ENCODE measurements around the gene SLC6A14.

Gene SLC6A14, protein sequence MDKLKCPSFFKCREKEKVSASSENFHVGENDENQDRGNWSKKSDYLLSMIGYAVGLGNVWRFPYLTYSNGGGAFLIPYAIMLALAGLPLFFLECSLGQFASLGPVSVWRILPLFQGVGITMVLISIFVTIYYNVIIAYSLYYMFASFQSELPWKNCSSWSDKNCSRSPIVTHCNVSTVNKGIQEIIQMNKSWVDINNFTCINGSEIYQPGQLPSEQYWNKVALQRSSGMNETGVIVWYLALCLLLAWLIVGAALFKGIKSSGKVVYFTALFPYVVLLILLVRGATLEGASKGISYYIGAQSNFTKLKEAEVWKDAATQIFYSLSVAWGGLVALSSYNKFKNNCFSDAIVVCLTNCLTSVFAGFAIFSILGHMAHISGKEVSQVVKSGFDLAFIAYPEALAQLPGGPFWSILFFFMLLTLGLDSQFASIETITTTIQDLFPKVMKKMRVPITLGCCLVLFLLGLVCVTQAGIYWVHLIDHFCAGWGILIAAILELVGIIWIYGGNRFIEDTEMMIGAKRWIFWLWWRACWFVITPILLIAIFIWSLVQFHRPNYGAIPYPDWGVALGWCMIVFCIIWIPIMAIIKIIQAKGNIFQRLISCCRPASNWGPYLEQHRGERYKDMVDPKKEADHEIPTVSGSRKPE

DNA sequence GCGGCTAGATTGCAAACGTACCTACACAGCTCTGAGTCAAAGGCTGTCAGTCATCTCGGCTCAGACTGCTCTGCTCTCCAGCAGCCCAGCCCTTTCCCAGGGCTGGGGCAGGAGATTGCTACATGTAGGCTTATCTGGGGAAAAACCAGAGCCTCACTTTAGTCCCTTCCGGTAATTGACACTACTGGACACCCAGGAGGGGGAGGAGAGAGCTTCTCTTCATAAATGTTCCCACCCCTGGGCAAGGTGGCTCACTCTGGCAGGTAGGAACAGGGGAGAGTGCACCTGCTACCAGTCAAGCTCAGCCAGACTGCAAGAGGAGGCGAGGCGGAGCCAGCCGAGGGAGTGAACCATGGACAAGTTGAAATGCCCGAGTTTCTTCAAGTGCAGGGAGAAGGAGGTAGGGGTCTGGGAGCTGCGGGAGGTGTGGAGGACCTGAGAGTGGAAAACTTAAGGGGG, at the start of gene SLC6A14:
SLC6A14 (plus strand) TSS at position 249 of the 459 bp plus-strand sequence; CDS start at position 353, 104 bp downstream.
- no peak for DNase-seq

DNA sequence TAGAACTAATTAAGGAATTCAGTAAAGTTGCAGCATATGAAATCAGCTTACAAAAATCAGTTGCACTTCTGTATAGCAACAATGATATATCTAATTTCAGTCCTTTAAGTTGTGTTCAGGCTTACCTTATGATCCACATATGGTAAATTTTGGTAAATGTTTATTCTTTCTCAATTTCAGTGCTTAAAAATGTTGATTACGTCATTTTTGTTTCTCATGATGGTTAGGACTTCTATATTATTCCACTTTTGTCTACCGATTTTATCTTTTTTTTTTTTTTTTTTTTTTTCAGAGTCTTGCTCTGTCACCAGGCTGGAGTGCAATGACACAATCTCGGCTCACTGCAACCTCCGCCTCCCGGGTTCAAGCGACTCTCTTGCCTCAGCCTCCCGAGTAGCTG, 40.7 kb upstream of the SLC6A14 start:
- DNase-seq = no peak

DNA sequence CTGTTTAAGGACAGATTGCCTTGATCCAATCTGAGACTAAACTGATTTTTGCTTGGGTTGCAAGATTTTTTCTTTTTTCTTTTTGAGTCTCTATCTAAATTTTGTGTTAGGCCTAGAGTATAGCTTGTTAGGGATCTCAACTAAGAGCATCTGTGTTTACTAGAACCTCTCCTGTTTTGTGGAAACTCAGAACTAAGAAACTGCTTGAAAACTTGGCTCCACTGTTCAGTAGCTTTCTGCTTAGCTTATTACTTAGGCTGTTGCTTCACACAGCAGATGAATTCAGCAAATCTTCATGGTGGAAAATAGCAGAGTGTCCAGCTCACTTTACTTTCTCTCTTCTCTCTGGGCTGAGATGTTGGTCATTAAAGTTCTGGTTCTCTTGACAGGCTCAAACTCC, 36.7 kb upstream of the SLC6A14 start:
- no peak for DNase-seq

DNA sequence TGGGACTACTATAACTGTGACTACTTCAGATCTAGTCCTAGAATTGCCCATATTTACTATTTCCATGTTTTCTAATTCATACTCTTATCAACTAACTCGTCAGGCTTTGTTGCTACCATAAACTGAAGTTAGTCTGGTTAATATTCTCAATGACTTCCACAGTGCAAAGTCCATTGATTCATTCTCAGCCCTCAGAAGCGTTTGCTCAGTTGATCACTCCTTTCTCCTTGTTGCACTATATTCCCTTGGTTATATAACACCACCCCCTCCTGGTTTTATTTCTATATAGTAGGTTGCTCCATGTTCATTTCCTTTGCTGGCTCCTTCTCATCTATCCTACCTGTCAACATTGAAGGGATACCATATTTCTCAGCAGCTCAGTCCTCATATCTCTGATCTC, 27.2 kb upstream of the SLC6A14 start:
- DNase-seq = no peak

DNA sequence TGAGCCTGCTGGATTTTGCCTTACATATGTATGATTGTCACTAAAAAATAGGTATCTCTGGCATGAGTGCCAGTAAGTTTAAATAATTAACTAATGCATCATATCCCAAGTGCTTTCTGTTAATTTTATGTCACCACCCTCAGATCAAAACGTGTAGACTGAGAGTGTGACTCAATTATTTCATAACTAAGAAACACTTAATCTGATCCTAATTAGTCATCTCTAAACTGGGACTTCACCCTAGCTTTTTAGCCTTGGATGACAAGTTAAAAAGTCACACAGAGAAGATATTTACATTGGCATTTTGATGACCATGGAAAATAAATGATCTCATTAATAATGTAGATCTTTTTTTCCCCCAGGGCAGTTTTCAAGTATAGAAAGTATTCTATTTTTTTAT, 23.1 kb upstream of the SLC6A14 start:
- DNase-seq = no peak

DNA sequence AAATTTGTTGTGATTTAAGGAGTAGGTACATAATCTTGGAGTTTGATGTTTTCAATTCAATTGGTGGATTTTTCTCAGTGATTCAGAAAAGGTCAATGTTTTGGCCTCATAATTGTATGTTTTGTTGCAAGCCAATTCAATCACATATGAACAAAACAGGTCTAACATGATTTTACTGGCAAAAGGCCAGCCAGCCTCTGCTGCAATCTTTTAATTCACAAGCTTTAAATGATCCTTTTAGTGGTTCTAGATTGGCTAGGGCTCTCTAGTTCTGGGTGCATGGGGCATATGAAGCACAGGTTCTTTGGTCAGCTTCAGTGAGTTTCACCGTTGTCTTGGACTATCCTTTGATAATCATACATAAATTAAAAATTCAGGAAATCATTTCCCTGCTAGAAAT, 19.2 kb upstream of the SLC6A14 start:
- DNase-seq = no peak

DNA sequence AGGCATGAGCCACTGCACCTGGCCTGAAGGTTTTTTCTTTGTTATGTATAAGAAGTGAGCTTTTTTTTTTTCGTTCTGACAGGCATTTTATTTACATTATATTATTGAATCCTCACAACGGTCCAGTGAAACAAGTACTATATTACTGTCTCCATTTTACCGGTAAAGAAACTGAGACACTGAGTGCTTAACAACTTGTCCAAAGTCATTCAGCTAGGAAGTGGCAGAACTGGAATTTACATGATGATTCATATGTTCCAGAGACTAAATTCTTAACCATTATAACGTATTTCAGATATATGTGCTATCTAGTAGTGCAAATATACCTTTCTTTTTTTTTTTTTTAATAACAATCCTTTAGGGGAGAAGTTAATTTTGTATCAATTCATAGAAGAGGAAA, 18.4 kb upstream of the SLC6A14 start:
- DNase-seq = no peak

DNA sequence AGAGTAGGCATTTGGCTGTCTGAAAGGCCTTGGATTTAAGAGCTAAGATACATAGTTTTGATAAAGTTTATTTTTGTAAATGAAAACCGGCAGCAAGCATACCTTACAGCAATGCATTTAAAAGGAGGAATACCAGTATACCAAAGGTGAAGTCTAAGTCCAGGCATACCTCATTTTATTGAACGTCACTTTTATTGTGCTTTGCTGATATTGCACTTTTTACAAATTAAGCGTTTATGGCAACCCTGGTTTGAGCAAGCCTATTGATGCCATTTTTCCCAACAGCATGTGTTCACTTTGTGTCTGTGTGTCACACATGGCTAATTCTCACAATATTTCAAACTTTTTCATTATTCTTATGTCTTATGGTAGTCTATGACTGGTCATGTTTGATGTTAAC, 8.4 kb upstream of the SLC6A14 start:
- no peak for DNase-seq

DNA sequence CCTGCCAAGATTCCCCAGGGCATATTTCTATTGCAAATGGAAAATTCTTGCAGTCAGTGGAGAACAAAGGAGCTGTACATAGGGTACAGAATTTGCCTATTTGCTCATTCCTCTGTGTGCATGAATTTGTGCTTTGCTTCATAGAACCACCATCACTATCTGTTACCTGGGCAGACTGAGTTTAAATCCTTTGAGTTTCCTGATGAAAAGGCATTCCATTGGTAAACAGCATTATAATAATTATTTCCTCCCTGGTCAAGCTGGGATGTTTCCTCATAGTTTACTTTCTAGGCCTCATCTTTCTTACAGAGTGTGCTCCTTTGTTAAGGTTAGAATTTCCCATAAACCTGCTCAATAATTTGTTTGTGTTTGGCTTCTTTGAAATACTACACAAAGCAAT, 809 bp upstream of the SLC6A14 start:
- no peak for DNase-seq

DNA sequence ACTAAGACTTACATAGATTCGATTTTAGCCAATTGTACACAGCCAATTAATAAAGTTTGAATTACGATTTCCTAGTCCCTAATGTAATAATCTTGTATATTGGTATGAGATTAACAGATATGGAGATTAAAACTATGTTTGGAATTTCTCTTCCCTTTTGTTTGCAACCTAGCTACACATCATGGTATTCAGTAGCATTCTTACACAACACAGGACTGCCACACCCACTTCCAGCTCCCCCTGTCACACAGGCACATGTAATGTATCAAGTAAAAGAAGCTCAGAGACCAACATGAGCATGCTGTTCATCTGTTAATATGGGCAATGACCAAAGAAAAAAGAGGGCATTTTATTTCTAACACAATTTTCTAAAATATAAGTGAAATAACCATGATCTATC, 12.8 kb downstream of the SLC6A14 start:
- DNase-seq = no peak

DNA sequence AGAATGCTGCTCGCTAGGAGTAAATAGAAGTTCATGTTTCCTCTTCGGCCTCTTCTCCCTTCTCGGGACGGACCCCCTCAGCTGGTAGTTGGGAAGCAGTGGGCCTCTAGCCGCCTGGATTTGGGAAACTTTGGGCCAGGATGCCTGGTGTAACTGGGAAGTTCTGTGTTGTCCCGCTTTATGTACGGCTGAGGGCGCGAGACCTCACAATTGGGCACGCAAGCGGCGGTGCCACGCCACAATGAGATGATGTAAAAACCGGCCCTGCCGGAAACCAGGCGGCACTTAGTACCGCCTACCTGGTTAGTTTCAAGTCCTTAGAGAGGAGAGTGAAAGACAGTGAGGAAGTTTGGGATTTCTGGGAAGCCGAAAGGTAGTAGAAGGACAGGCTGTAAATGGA, 26.4 kb downstream of the SLC6A14 start, which contains the start of gene CT83:
CT83 (minus strand) TSS at position 155 of the 400 bp plus-strand sequence; CDS start at position 35, 120 bp downstream.
- DNase-seq = no peak

DNA sequence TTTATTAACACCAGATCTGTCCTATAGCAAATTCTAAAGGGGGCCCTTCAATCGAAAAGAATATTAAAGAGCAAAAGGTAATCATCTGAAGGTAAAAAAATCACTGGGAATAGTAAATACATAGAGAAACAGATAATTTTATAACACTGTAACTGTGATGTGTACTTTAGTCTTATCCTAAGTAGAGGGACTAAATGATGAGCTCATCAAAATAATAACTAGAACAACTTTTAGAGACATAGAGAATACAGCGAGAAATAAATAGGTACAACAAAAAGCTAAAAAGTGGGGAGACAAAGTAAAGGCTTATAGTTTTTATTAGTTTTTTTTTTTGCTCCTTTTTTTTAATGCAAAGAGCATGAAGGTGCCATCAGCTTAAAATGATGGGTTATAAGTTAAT, 43.7 kb downstream of the SLC6A14 start:
- no peak for DNase-seq

DNA sequence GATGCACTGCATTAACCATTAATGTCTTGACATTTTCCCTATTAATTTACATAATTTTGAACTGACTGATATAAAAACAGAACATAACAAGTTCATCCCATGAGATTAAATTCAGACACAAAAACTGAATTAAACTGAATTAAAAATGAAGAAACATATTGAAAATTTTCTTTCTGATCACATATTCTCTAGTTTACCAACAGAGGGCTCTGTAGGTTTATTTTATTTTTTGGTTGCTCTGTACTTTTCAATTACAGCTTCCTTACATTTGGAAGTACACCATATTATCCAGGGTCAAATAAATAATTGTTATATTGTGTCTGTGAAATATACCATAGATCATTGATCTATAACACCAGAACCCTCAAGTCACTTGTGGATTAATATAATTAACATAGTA, 53.7 kb downstream of the SLC6A14 start:
- DNase-seq = no peak

DNA sequence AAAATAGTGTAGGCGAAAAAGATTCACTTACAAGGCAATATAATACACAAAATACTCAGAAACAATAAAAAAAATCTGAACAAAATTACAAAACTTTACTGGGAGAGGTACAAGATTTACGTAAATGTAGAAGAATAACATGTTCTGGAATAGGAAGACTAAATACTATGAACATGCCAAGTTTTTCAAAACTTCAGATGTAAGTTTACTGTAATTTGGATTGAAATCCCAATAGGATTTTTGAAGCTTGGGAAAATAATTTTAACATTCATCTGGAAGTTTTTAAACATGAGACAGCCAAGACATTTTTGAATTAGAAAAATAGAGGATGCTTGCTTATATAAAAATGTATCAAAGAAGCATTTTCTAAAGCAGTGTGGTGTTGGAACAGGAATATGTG, 56.9 kb downstream of the SLC6A14 start:
- no peak for DNase-seq

DNA sequence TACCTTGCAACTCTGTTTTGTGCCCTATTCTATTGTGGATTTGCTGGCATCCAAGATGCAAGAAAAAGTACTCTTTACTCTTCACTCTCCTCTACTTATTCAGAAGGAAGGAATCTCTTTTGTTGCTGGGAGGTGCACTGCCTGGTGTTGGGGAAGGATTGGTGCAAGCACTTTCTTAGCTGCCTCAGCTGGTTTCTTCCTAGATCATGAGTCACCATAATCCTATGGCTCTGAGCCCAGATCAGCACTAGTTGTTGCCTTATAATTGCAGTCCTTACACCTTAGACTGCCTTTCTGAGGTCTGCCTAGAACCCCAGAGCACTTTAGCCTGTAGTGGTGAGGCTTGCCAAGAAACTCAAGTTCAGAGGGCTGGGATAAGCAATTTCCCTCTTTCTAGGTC, 63.4 kb downstream of the SLC6A14 start:
- no peak for DNase-seq

All from activated CD4-positive, alpha-beta T cell treated with anti-CD3 and anti-CD28 coated beads for 1 hour (primary cell).